GM10847 (cell line): Measurements from ENCODE around the gene MIA3.

Experiments
- POLR2A ChIP-seq: IDR thresholded peaks from 2 replicates; pipeline ENCODE4 v1.6.1; 2011; ENCODE audit not compliant: insufficient read length; ENCODE audit errors: extremely low read depth

Gene MIA3

DNA sequence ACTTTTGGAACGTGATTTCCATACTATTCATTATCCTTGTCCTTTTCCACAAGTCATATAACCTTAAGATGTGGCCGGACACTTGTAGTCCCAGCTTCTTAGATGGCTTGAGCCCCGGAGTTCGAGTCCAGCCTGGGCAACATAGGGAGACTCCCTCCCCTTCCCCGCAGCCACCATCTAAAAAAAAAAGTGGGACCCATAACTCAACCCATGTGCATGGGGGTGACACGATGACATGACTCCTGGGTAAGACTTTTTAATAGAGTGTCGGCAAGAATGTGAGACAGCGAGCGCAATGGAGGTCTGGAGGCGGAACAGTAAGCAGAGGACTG lies 25.7 kb downstream of the MIA3 start:
- no peak for TF ChIP-seq POLR2A

DNA sequence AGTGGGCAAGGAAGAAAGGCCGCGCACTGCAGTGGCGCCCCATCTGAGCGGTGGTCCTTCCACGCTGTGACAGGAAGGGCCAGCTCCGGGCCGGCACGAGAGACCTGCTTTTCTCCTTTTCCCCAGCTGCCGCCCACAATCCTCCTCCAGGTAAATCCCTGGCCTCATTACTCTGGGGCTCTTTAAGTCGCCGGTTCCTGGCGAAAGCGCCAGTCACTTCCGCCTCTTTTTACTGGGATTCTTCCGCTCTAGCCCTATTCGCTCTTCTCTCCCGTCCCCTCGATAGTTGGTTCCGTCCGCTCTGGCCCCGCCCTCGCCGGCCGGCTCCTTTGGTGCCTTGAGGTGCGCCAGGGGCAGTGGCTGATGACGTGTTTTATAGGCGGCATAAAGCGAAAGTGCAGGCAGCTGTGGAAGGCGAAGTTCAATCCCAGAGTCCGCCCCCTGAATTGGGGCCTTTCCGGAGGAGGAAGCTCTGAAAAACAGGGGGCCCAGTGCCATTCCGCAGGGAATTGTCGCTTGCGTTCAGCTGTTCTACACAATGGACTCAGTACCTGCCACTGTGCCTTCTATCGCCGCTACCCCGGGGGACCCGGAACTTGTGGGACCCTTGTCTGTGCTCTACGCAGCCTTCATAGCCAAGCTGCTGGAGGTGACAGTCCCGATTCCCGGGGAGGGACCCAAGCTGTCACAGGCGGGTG lies 26.2 kb downstream of the MIA3 start:
- peak; percentile 55 for TF ChIP-seq POLR2A

DNA sequence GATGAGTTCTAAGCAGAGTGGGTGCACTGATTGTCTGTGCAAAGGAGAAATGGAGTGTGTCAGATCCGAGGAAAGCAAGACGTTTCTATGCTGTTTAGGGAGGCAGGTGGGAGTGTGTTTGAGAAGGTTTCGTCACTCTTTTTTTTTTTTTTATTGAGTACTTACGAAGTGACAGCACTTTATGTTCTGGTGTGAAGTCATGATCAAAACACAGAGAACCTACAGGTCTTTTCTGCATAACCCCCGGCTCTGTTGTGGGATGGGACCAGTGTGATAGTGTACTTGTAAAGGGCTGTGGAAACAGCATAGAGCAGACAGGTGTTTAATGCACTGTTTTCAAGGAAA lies 26.7 kb downstream of the MIA3 start:
- TF ChIP-seq POLR2A = no peak

DNA sequence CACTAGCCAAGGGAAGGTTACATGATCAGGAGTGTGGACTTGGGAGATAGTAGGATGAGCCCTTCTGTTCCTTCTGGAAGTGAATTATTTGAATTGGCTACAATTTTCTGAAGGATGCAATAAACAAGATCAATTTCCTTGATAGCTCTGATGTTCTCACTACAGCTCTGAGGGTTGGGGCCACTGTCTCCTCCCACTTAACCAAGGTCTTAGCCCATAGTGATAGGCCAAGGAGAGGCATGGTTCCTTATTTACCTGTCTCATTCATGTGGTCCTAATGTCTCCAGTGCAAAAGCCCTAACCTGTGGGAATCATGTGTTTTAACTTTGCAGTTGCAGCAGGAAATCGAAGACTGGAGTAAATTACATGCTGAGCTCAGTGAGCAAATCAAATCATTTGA lies 34.8 kb downstream of the MIA3 start:
- TF ChIP-seq POLR2A = no peak

DNA sequence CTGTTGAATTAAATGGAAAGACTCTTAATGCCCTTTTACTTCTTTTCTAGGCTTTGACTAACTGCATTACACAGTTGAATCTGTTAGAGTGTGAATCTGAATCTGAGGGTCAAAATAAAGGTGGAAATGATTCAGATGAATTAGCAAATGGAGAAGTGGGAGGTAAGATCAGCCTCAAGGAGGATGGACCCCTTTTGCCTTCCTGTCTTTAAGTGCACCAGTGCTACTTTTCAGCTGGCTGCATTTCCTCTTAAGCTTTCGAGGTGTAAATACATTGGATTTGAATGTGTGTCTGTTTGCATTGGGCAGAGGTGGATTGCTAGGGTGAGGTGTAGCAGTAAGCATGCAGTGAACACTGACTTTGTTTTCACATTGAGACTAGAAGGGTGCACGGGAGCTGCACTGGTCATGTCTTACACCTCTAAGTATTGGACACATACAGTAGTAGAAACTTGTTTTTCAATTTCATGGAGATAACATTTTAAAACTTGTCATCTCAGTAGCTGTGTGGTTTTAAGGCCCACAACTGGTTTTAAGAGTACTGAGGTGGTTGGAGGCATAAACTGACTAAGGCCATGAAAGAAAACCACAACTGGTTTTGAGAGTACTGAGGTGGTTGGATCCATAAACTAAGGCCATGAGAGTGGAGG lies 35.4 kb downstream of the MIA3 start:
- TF ChIP-seq POLR2A = no peak

DNA sequence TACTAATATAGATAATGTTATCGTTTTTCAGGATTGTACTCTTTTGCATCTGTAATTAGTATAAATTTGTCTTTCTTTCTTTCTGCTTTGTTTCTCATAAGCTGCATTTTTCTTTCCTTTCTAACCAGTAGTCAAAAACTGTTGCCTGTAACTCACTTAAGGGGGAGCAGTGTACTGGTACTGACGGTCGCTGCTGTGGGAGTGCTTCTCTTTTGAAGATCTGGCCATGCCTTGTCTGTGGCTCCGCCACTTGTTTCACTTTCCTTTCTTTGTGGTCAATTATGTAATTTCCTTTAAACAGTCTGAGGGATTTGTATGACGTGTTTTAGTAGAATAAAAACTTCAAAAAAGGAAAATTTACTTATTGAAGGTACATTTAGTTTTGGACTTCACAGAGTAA lies 37.0 kb downstream of the MIA3 start:
- no peak for TF ChIP-seq POLR2A

DNA sequence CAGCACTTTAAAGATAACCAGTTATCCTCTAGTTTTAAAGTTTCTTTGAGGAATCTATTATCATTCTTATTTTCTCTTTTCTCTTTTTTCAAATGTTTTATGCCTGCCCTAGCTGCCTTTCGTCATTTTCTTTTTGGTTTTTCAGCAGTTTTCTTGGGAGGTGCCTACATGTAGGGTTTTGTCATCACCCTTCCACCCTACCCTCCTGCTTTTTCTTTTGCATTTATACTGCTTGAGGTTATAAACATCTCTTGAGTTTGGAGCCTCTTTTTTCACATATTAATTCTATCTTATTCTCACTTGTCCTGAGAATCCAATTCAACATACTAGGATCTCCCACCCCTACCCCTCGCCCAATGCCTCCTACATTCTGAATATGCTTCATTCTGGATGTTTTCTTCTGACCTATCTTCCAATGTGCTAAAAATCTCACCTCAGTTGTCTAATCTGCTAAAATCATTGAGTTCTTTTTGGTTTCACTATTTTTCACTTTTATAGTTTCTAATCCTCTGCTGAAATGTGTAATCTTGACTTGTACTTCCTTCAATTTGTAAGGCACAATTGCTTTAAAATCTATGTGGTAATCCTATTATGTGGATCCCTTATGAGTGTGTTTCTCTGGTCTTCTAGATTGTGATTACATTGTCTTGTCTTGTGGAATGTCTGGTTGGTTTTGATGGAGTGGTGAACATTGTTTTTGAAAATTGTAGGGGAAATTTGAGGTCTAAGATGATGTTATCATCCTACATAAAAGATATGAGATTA lies 38.7 kb downstream of the MIA3 start:
- no peak for TF ChIP-seq POLR2A

DNA sequence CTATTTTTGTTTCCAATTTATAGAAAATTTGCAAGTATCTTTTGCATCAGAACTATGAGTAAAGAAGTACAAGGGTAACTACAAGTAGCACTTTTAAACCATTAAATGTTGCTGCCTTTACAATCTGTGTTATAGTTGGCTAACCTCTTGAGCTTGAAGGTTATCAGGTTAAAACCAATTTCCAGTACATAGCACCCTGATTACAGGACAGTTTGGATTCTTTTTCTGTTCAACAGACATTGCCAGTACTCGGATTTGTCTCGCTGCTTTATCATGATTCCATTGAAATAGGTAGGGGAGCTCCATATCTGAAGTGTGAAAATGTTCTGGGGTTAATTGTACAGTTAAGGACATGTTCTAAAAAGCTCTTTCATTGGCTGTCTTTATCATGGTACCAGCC lies 40.0 kb downstream of the MIA3 start:
- TF ChIP-seq POLR2A = no peak

DNA sequence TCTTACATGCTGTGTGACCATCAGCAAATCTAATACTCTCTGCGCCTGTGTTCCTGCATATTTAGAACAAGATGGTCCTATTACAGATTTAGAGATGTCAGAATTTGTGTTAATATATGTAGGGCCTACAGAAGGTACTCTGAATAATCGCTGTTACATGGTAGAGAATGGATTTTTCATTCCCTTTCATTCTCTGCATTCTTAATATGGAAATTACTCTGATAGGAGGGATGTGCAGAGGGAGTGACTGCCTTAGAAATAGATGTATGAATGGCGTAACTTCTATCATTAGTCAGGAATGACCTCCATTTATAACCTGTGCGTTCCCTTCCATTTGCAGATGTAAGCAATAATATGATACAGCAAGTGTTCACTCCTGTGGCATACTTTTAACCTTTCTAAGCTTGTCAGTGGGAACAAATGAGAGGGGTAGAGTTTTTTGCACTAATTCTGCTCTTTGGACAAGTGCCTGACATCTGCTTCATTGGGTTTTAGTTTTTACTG lies 45.6 kb downstream of the MIA3 start:
- no peak for TF ChIP-seq POLR2A

DNA sequence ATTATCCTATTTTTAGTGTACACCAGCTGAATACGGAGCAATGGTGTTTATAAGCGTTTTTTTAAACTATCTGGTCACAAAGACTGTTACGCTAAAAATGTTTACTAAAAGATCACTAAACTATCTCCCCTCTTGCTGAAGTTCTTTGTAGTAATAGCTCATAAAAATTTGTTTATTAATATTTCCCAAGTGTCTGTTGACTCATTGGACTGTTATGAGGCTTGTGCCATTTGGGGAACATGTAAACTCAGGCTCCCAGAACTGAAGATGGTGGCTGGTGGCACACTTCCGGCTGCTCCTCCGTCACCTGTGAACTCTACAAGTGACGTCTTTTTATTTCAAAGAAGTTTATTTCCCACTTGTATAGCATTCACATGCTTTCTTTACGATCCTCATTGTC lies 48.1 kb downstream of the MIA3 start:
- no peak for TF ChIP-seq POLR2A

DNA sequence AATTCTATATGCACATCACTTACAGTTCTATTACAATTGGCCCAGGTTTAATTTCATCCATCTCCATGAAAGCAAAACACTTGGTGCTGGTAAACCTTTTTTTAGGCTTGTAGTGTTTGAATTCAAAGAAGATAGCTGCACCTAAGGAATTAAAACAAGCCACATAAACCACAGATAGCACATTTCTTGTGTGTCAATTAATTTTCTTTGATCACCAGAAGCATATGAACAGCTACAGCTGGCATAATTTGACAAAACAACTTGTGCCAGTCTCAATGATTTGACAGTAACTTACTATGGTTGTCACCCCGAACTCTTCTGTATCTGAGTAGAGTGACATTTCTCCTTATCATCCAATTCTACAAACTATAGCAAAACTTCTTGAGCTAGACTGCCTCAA lies 52.2 kb downstream of the MIA3 start:
- TF ChIP-seq POLR2A = no peak

DNA sequence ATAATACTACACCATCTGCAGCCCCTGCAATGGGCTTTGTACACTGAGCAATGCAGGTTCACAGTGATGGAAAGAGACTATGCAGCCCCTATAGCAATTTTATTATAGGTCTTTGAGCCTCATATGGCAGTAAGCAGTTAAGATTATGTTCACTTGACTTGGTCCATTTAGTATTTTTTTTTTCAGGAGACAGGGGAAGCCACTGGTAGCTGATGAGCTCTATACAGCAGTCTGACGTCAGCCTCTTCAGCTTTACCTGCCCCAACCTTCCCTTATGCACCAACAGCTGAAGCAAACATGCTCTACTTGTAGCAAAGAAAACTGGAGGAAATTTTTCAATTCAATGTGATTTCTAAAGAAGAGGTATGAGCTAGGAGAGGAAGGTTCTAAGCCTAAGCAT lies 62.2 kb downstream of the MIA3 start:
- TF ChIP-seq POLR2A = no peak

DNA sequence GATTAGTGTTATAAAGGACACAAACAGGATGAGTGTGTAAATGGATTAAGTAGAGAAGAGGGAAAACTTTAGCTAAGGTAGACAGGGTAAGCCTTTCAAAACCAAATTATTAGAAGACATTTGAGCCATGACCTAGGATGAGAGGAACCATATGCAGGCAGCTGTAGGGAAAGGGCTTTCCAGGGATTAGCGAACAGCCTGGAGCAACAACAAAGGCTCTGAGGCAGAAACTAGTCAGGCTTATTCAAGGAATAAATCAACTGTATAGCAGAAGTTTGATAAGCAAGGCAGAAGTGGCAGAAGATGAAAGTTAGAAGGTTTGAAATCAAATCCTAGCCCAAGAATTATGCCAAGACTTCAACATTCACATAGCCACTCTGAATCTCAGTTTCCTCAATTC lies 73.1 kb downstream of the MIA3 start:
- TF ChIP-seq POLR2A = no peak

DNA sequence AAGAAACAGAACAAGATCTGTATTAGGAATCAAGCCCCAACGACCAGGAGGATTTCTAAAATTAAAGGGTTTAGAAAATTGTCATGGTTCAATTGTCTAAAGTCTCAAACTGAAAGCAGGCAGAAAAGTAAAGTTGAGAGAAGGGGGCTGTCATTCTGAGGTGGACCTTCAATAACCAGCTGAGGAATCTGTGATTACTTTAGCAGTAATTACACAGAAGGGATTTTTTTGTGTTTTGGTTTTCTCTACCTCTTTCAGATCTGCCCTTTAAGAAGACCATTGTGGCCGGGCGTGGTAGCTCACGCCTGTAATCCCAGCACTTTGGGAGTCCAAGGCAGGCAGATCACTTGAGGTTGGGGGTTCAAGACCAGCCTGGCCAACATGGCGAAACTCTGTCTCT lies 77.0 kb downstream of the MIA3 start:
- TF ChIP-seq POLR2A = no peak

DNA sequence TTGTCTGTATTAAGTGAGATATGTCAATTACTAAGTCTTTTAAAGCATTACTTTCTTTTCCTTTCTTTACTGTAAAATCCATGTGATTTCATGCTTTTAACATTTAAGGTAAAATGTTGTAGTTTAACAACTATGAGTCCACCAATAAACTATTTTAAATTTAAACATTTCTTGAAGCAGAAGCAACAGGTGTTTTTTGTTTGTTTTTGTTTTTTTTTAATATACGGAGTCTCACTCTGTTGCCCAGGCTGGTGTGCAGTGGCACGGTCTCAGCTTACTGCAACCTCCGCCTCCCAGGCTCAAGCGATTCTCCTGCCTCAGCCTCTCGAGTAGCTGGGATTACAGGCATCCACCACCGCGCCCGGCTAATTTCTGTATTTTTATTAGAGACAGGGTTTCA lies 78.8 kb downstream of the MIA3 start:
- TF ChIP-seq POLR2A = no peak

DNA sequence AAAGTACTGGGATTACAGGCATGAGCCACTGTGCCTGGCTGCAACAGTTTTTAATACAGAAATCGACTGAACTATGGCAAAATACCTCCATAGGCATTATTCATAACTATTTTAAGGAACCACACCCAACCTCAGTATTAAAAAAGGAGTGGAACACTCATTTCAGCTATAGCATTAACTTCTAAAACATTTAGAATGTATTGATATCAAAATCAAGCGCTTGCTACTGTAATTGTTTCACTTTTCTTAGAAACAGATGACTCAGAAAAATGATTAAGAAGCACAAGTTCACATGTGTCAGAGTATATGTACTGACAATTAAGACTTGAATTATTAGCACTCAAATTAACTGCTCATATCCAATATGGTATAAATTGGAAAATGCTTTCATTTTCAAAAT lies 79.3 kb downstream of the MIA3 start:
- no peak for TF ChIP-seq POLR2A
